CD4-positive, alpha-beta memory T cell (primary cell): ENCODE measurements around the gene RNF169. TPM values are rescaled to one million over a fixed set of nuclear protein-coding genes. Genes with fewer than 3 reads are reported as not detected.
A peak's percentile ranks its signal among the peaks of the same experiment; 100 is the strongest.

Experiments used
- CTCF ChIA-PET: fragments of 350-600 bp; sonication (Branson Sonifier 250); formaldehyde crosslinking; loops from one replicate; lab custom pipeline; 2021; ENCODE audit warnings: inconsistent platforms; ENCODE audit not compliant: partially characterized antibody; lab: Charles Lee
- POLR2A ChIA-PET: fragments of 350-600 bp; sonication (Branson Sonifier 250); formaldehyde crosslinking; loops from one replicate; lab custom pipeline; 2021; ENCODE audit not compliant: partially characterized antibody; lab: Charles Lee
- DNase-seq, 5 donors: peaks; one replicate each; pipeline versions ENCODE4 v3.0.0 to v3.0.0-alpha.2; 2020 to 2022; ENCODE audit warnings: mixed read lengths in 1 of 5
- H3K27ac ChIP-seq: one replicate; pipeline ENCODE4 v1.7.0; 2013; ENCODE audit warnings: low read depth, low read length
- H3K27me3 ChIP-seq: 2 replicates; pipeline ENCODE4 v1.7.0; 2013; ENCODE audit warnings: mild to moderate bottlenecking, low read length, moderate library complexity; ENCODE audit not compliant: insufficient read depth
- H3K36me3 ChIP-seq: 2 replicates; pipeline ENCODE4 v1.7.0; 2013; ENCODE audit warnings: mild to moderate bottlenecking, low read length, moderate library complexity; ENCODE audit not compliant: insufficient read depth
- H3K4me1 ChIP-seq: 2 replicates; pipeline ENCODE4 v1.7.0; 2013; ENCODE audit warnings: mild to moderate bottlenecking, low read length, moderate library complexity; ENCODE audit not compliant: insufficient read depth
- H3K4me3 ChIP-seq, 2 donors: one replicate each; pipeline ENCODE4 v1.7.0; 2013; ENCODE audit warnings: low read length in 2 of 2, mild to moderate bottlenecking in 1 of 2
- H3K9me3 ChIP-seq, 2 donors: one replicate each; pipeline ENCODE4 v1.7.0; 2013; ENCODE audit warnings: low read length in 2 of 2, control low read depth in 1 of 2; ENCODE audit not compliant: control insufficient read depth in 1 of 2
- H3K27ac Mint-ChIP-seq, 7 donors: one replicate each; pipeline ENCODE4 v1.8.0; 2020 to 2021; ENCODE audit warnings: mixed read lengths in 7 of 7, mild to moderate bottlenecking in 6 of 7, inconsistent platforms in 3 of 7, moderate library complexity in 3 of 7
- H3K27me3 Mint-ChIP-seq, 2 donors: one replicate each; pipeline ENCODE4 v1.8.0; 2020 to 2021; ENCODE audit warnings: mixed read lengths in 2 of 2
- H3K36me3 Mint-ChIP-seq, 2 donors: one replicate each; pipeline ENCODE4 v1.8.0; 2020 to 2021; ENCODE audit warnings: mixed read lengths in 2 of 2, inconsistent platforms in 1 of 2, mild to moderate bottlenecking in 1 of 2
- H3K4me1 Mint-ChIP-seq, 4 donors: one replicate each; pipeline ENCODE4 v1.8.0; 2020 to 2021; ENCODE audit warnings: mixed read lengths in 4 of 4, mild to moderate bottlenecking in 1 of 4
- H3K4me3 Mint-ChIP-seq, 8 donors: one replicate each; pipeline ENCODE4 v1.8.0; 2020 to 2021; ENCODE audit warnings: mixed read lengths in 8 of 8, mild to moderate bottlenecking in 7 of 8, moderate library complexity in 6 of 8, inconsistent platforms in 3 of 8
- H3K9me3 Mint-ChIP-seq, 8 donors: one replicate each; pipeline ENCODE4 v1.8.0; 2020 to 2021; ENCODE audit warnings: mixed read lengths in 8 of 8, mild to moderate bottlenecking in 5 of 8, inconsistent platforms in 3 of 8, moderate library complexity in 1 of 8
- intact Hi-C: fragments of 100-400 bp; cut with micrococcal nuclease; formaldehyde crosslinking; loops from one replicate; pipeline ENCODE4 v1.15.1; 2023
- polyA plus RNA-seq, 2 donors: library from polyadenylated mRNA; unstranded; fragments of 300-500 nt; fragmentation: Illumina TruSeq; gene quantifications; one replicate each; pipeline ENCODE4 v1.2.3, GENCODE V29; 2021
- total RNA-seq, 2 experiments: library from RNA; stranded (reverse); gene quantifications; one replicate each; pipeline ENCODE4 v1.2.3, GENCODE V29; 2021

The RNF169 gene
- total and polyA plus RNA-seq, 4 experiments from 2014 or later: 0.13 to 25.0 (median 13.2) TPM

DNA sequence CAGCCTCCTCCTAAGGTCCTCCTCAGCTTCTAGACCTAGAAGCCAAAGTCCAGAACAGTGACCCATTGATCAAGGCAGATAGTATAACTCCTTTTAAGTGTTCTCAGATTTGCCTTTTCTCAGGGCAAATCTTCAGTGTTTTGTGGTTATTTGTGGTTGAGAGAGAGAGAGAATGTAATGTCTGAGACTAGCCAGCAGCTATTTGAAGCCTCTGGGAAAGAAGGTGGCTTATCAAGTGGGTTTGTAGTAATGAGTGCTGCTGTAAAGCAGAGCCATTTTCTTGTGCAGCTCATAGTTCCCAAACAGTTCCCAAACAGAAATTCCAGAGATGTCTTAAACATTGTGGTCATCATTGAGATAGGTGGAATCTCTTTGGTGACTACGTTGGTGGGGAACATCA lies 89.5 kb downstream of the RNF169 start:
- POLR2A ChIA-PET: interaction anchor here (0.6 to 1.0 kb wide), 2 partner anchors 9 to 93 kb away, joined by 3 to 4 read pairs; no protein-coding TSS in a partner anchor

GRCh38 chr11:74839446-74839845 lies 90.8 kb downstream of the RNF169 start:
- H3K4me3 Mint-ChIP-seq: no peak overlapping the region
- H3K9me3 Mint-ChIP-seq: no peaks in the 10 kb centered on the region
- H3K27ac Mint-ChIP-seq: peak overlapping the region in 5 of 7 donors; percentile 31 to 56 (median 47)
- no peaks in the 10 kb centered on the region for H3K4me1 ChIP-seq
- intact Hi-C loops: no loop called here
- no peak for DNase-seq
- H3K27ac ChIP-seq: no peak overlapping the region
- ChIA-PET CTCF (no interaction called here), POLR2A (no interaction called here)
- H3K36me3 Mint-ChIP-seq: peaks cover 75 to 79% of the 10 kb centered on the region in 2 donors
- H3K4me1 Mint-ChIP-seq: peaks cover 0 to 5% (median under 1%) of the 10 kb centered on the region in 4 donors
- no peaks in the 10 kb centered on the region for H3K9me3 ChIP-seq
- H3K27me3 Mint-ChIP-seq: no peaks in the 10 kb centered on the region
- no peak overlapping the region for H3K4me3 ChIP-seq
- peaks cover 43% of the 10 kb centered on the region for H3K36me3 ChIP-seq
- H3K27me3 ChIP-seq: no peaks in the 10 kb centered on the region

More for the DNA sequence above, 89.5 kb downstream of the RNF169 start:
- Histone ChIP-seq H3K9me3 (no peaks in the 10 kb centered on the region), H3K36me3 (peaks cover 34% of the 10 kb centered on the region), H3K4me3 (no peak overlapping the region), H3K27ac (no peak overlapping the region), H3K27me3 (no peaks in the 10 kb centered on the region), H3K4me1 (no peaks in the 10 kb centered on the region)
- no peaks in the 10 kb centered on the region for H3K27me3 Mint-ChIP-seq
- intact Hi-C loops: no loop called here
- H3K27ac Mint-ChIP-seq: peak overlapping the region in 1 of 7 donors; percentile 25
- peaks cover 0 to 5% (median 2%) of the 10 kb centered on the region in 4 donors for H3K4me1 Mint-ChIP-seq
- H3K9me3 Mint-ChIP-seq: no peaks in the 10 kb centered on the region
- no peak overlapping the region for H3K4me3 Mint-ChIP-seq
- no peak for DNase-seq
- H3K36me3 Mint-ChIP-seq: peaks cover 64 to 82% of the 10 kb centered on the region in 2 donors
- CTCF ChIA-PET: no interaction called here

- H3K36me3 ChIP-seq: peaks cover 41% of the 10 kb centered on the region
- intact Hi-C loops: no loop called here
- Mint-ChIP-seq H3K27me3 (no peaks in the 10 kb centered on the region), H3K36me3 (peaks cover 75 to 78% of the 10 kb centered on the region in 2 donors), H3K27ac (no peak overlapping the region), H3K4me3 (no peak overlapping the region), H3K9me3 (no peaks in the 10 kb centered on the region), H3K4me1 (peaks cover 0 to 5% (median under 1%) of the 10 kb centered on the region in 4 donors)
- H3K9me3 ChIP-seq: no peaks in the 10 kb centered on the region
- no peaks in the 10 kb centered on the region for H3K27me3 ChIP-seq
- ChIA-PET POLR2A (no interaction called here), CTCF (no interaction called here)
- H3K27ac ChIP-seq: no peak overlapping the region
- H3K4me1 ChIP-seq: no peaks in the 10 kb centered on the region
- no peak for DNase-seq
- no peak overlapping the region for H3K4me3 ChIP-seq
Measured at GRCh38 chr11:74839971-74840370, 91.3 kb downstream of the RNF169 start.

- Mint-ChIP-seq H3K4me3 (no peak overlapping the region), H3K4me1 (peaks cover 0 to 5% (median 3%) of the 10 kb centered on the region in 4 donors), H3K27me3 (no peaks in the 10 kb centered on the region), H3K9me3 (no peaks in the 10 kb centered on the region), H3K27ac (peak overlapping the region in 2 of 7 donors; percentile 25 to 48), H3K36me3 (peaks cover 75% of the 10 kb centered on the region in 2 donors)
- no peaks in the 10 kb centered on the region for H3K9me3 ChIP-seq
- POLR2A ChIA-PET: no interaction called here
- H3K27ac ChIP-seq: no peak overlapping the region
- intact Hi-C loops: no loop called here
- no peak for DNase-seq
- CTCF ChIA-PET: no interaction called here
- no peaks in the 10 kb centered on the region for H3K27me3 ChIP-seq
- no peak overlapping the region for H3K4me3 ChIP-seq
- H3K36me3 ChIP-seq: peaks cover 41% of the 10 kb centered on the region
- H3K4me1 ChIP-seq: no peaks in the 10 kb centered on the region
Measured at GRCh38 chr11:74840486-74840885, 91.8 kb downstream of the RNF169 start.

- POLR2A ChIA-PET: no interaction called here
- H3K4me1 ChIP-seq: peaks cover 15% of the 10 kb centered on the region
- no peaks in the 10 kb centered on the region for H3K9me3 Mint-ChIP-seq
- no peak overlapping the region for H3K4me3 Mint-ChIP-seq
- H3K36me3 ChIP-seq: peaks cover 29% of the 10 kb centered on the region
- H3K27me3 Mint-ChIP-seq: no peaks in the 10 kb centered on the region
- intact Hi-C loops: no loop called here
- peaks cover 13 to 20% (median 17%) of the 10 kb centered on the region in 4 donors for H3K4me1 Mint-ChIP-seq
- peaks cover 65% of the 10 kb centered on the region in 2 donors for H3K36me3 Mint-ChIP-seq
- H3K27ac Mint-ChIP-seq: peak overlapping the region in 1 of 7 donors; percentile 30
- H3K9me3 ChIP-seq: no peaks in the 10 kb centered on the region
- no peak overlapping the region for H3K4me3 ChIP-seq
- DNase-seq: no peak
- no peak overlapping the region for H3K27ac ChIP-seq
- CTCF ChIA-PET: no interaction called here
- no peaks in the 10 kb centered on the region for H3K27me3 ChIP-seq
Measured at GRCh38 chr11:74842967-74843366, 94.3 kb downstream of the RNF169 start.

GRCh38 chr11:74844072-74844471 lies 95.4 kb downstream of the RNF169 start:
- peaks cover 64 to 65% of the 10 kb centered on the region in 2 donors for H3K36me3 Mint-ChIP-seq
- no peaks in the 10 kb centered on the region for H3K9me3 Mint-ChIP-seq
- POLR2A ChIA-PET: no interaction called here
- no peaks in the 10 kb centered on the region for H3K27me3 ChIP-seq
- no peak for DNase-seq
- H3K4me1 Mint-ChIP-seq: peaks cover 13 to 21% (median 18%) of the 10 kb centered on the region in 4 donors
- H3K36me3 ChIP-seq: peaks cover 27% of the 10 kb centered on the region
- H3K27ac Mint-ChIP-seq: no peak overlapping the region
- H3K4me3 Mint-ChIP-seq: no peak overlapping the region
- CTCF ChIA-PET: no interaction called here
- H3K27me3 Mint-ChIP-seq: no peaks in the 10 kb centered on the region
- H3K27ac ChIP-seq: no peak overlapping the region
- H3K4me3 ChIP-seq: no peak overlapping the region
- H3K4me1 ChIP-seq: peaks cover 15% of the 10 kb centered on the region
- H3K9me3 ChIP-seq: no peaks in the 10 kb centered on the region
- intact Hi-C loops: no loop called here

GRCh38 chr11:74844865-74845264 lies 96.2 kb downstream of the RNF169 start:
- CTCF ChIA-PET: no interaction called here
- intact Hi-C loops: no loop called here
- no peaks in the 10 kb centered on the region for H3K9me3 Mint-ChIP-seq
- H3K4me3 Mint-ChIP-seq: no peak overlapping the region
- H3K27me3 Mint-ChIP-seq: no peaks in the 10 kb centered on the region
- POLR2A ChIA-PET: no interaction called here
- H3K27me3 ChIP-seq: no peaks in the 10 kb centered on the region
- H3K27ac ChIP-seq: no peak overlapping the region
- peaks cover 60 to 62% of the 10 kb centered on the region in 2 donors for H3K36me3 Mint-ChIP-seq
- peaks cover 13 to 21% (median 18%) of the 10 kb centered on the region in 4 donors for H3K4me1 Mint-ChIP-seq
- H3K27ac Mint-ChIP-seq: peak overlapping the region in 1 of 7 donors; percentile 9
- no peaks in the 10 kb centered on the region for H3K9me3 ChIP-seq
- H3K4me3 ChIP-seq: no peak overlapping the region
- peaks cover 15% of the 10 kb centered on the region for H3K4me1 ChIP-seq
- peaks cover 27% of the 10 kb centered on the region for H3K36me3 ChIP-seq
- no peak for DNase-seq
